Measurements from ENCODE around the gene RPS6KA2.

Gene RPS6KA2

GRCh38 chr6:166655713-166656229 lies 28.7 kb upstream of the RPS6KA2 start:
- H3K9me3 ChIP-seq (ENCODE audit: control insufficient read depth, low read length): no peaks in the 10 kb centered on the region
- no peaks in the 10 kb centered on the region for H3K36me3 ChIP-seq (ENCODE audit: control insufficient read depth, insufficient read depth, low read length)

GRCh38 chr6:166655251-166655650 lies 28.2 kb upstream of the RPS6KA2 start:
- Histone ChIP-seq H3K4me3 (ENCODE audit: extremely low read depth, insufficient read depth, low read length, poor library complexity, severe bottlenecking) (no peak overlapping the region), H3K4me1 (ENCODE audit: control insufficient read depth, insufficient read depth, low read length, poor library complexity, severe bottlenecking) (no peaks in the 10 kb centered on the region), H3K9me3 (ENCODE audit: control insufficient read depth, low read length) (no peaks in the 10 kb centered on the region), H3K36me3 (ENCODE audit: control insufficient read depth, insufficient read depth, low read length) (no peaks in the 10 kb centered on the region), H3K27ac (ENCODE audit: low read depth, low read length, severe bottlenecking) (no peak overlapping the region)
- 80 to 96% methylated on average over 4 of the region's 6 CpGs for WGBS, 2 experiments (ENCODE audit: insufficient coverage in 2 of 2)

More at GRCh38 chr6:166655713-166656229, 28.7 kb upstream of the RPS6KA2 start:
- WGBS, 2 experiments (ENCODE audit: insufficient coverage in 2 of 2): 74 to 77% methylated on average over 9 to 11 of the region's 15 CpGs
- no peaks in the 10 kb centered on the region for H3K4me1 ChIP-seq (ENCODE audit: control insufficient read depth, insufficient read depth, low read length, poor library complexity, severe bottlenecking)
- no peak overlapping the region for H3K27ac ChIP-seq (ENCODE audit: low read depth, low read length, severe bottlenecking)
- H3K4me3 ChIP-seq (ENCODE audit: extremely low read depth, insufficient read depth, low read length, poor library complexity, severe bottlenecking): no peak overlapping the region

- no peaks in the 10 kb centered on the region for H3K36me3 ChIP-seq (ENCODE audit: control insufficient read depth, insufficient read depth, low read length)
- 100% methylated on average over 1 of the region's 7 CpGs for WGBS, 2 experiments (ENCODE audit: insufficient coverage in 2 of 2)
- no peaks in the 10 kb centered on the region for H3K4me1 ChIP-seq (ENCODE audit: control insufficient read depth, insufficient read depth, low read length, poor library complexity, severe bottlenecking)
- H3K4me3 ChIP-seq (ENCODE audit: extremely low read depth, insufficient read depth, low read length, poor library complexity, severe bottlenecking): no peak overlapping the region
- no peaks in the 10 kb centered on the region for H3K9me3 ChIP-seq (ENCODE audit: control insufficient read depth, low read length)
- H3K27ac ChIP-seq (ENCODE audit: low read depth, low read length, severe bottlenecking): no peak overlapping the region
These were observed 27.5 kb upstream of the RPS6KA2 start for GRCh38 chr6:166654573-166654972.

- Histone ChIP-seq H3K36me3 (ENCODE audit: control insufficient read depth, insufficient read depth, low read length) (no peaks in the 10 kb centered on the region), H3K9me3 (ENCODE audit: control insufficient read depth, low read length) (no peaks in the 10 kb centered on the region), H3K4me3 (ENCODE audit: extremely low read depth, insufficient read depth, low read length, poor library complexity, severe bottlenecking) (no peak overlapping the region), H3K4me1 (ENCODE audit: control insufficient read depth, insufficient read depth, low read length, poor library complexity, severe bottlenecking) (no peaks in the 10 kb centered on the region), H3K27ac (ENCODE audit: low read depth, low read length, severe bottlenecking) (no peak overlapping the region)
- 100% methylated on average over 1 of the region's 4 CpGs; no CpG with 5 or more reads in 1 of the 2 experiments for whole genome bisulfite sequencing, 2 experiments (ENCODE audit: insufficient coverage in 2 of 2)
These were observed 26.5 kb upstream of the RPS6KA2 start for GRCh38 chr6:166653639-166653941.

GRCh38 chr6:166650824-166651807 lies 24.1 kb upstream of the RPS6KA2 start:
- H3K27ac ChIP-seq (ENCODE audit: low read depth, low read length, severe bottlenecking): no peak overlapping the region
- no peaks in the 10 kb centered on the region for H3K36me3 ChIP-seq (ENCODE audit: control insufficient read depth, insufficient read depth, low read length)
- H3K4me3 ChIP-seq (ENCODE audit: extremely low read depth, insufficient read depth, low read length, poor library complexity, severe bottlenecking): no peak overlapping the region
- 86 to 94% methylated on average over 8 of the region's 12 CpGs for WGBS, 2 experiments (ENCODE audit: insufficient coverage in 2 of 2)
- H3K4me1 ChIP-seq (ENCODE audit: control insufficient read depth, insufficient read depth, low read length, poor library complexity, severe bottlenecking): no peaks in the 10 kb centered on the region
- no peaks in the 10 kb centered on the region for H3K9me3 ChIP-seq (ENCODE audit: control insufficient read depth, low read length)

- Histone ChIP-seq H3K9me3 (ENCODE audit: control insufficient read depth, low read length) (no peaks in the 10 kb centered on the region), H3K36me3 (ENCODE audit: control insufficient read depth, insufficient read depth, low read length) (no peaks in the 10 kb centered on the region), H3K4me1 (ENCODE audit: control insufficient read depth, insufficient read depth, low read length, poor library complexity, severe bottlenecking) (no peaks in the 10 kb centered on the region), H3K27ac (ENCODE audit: low read depth, low read length, severe bottlenecking) (no peak overlapping the region), H3K4me3 (ENCODE audit: extremely low read depth, insufficient read depth, low read length, poor library complexity, severe bottlenecking) (no peak overlapping the region)
- 40 to 70% methylated on average over 1 to 2 of the region's 3 CpGs for WGBS, 2 experiments (ENCODE audit: insufficient coverage in 2 of 2)
These were observed 23.0 kb upstream of the RPS6KA2 start for GRCh38 chr6:166650047-166650446.

GRCh38 chr6:166648846-166649245 lies 21.8 kb upstream of the RPS6KA2 start:
- H3K36me3 ChIP-seq (ENCODE audit: control insufficient read depth, insufficient read depth, low read length): no peaks in the 10 kb centered on the region
- no peak overlapping the region for H3K4me3 ChIP-seq (ENCODE audit: extremely low read depth, insufficient read depth, low read length, poor library complexity, severe bottlenecking)
- 90 to 96% methylated on average over 9 of the region's 9 CpGs for WGBS, 2 experiments (ENCODE audit: insufficient coverage in 2 of 2)

GRCh38 chr6:166647896-166648295 lies 20.8 kb upstream of the RPS6KA2 start:
- Histone ChIP-seq H3K27ac (ENCODE audit: low read depth, low read length, severe bottlenecking) (no peak overlapping the region), H3K36me3 (ENCODE audit: control insufficient read depth, insufficient read depth, low read length) (no peaks in the 10 kb centered on the region), H3K9me3 (ENCODE audit: control insufficient read depth, low read length) (no peaks in the 10 kb centered on the region), H3K4me3 (ENCODE audit: extremely low read depth, insufficient read depth, low read length, poor library complexity, severe bottlenecking) (no peak overlapping the region), H3K4me1 (ENCODE audit: control insufficient read depth, insufficient read depth, low read length, poor library complexity, severe bottlenecking) (no peaks in the 10 kb centered on the region)
- 88 to 93% methylated on average over 10 to 11 of the region's 11 CpGs for WGBS, 2 experiments (ENCODE audit: insufficient coverage in 2 of 2)

More at GRCh38 chr6:166648846-166649245, 21.8 kb upstream of the RPS6KA2 start:
- Histone ChIP-seq H3K9me3 (ENCODE audit: control insufficient read depth, low read length) (no peaks in the 10 kb centered on the region), H3K4me1 (ENCODE audit: control insufficient read depth, insufficient read depth, low read length, poor library complexity, severe bottlenecking) (no peaks in the 10 kb centered on the region), H3K27ac (ENCODE audit: low read depth, low read length, severe bottlenecking) (no peak overlapping the region)

GRCh38 chr6:166646716-166647115 lies 19.7 kb upstream of the RPS6KA2 start:
- no peak overlapping the region for H3K4me3 ChIP-seq (ENCODE audit: extremely low read depth, insufficient read depth, low read length, poor library complexity, severe bottlenecking)
- no peaks in the 10 kb centered on the region for H3K36me3 ChIP-seq (ENCODE audit: control insufficient read depth, insufficient read depth, low read length)
- no peak overlapping the region for H3K27ac ChIP-seq (ENCODE audit: low read depth, low read length, severe bottlenecking)
- no peaks in the 10 kb centered on the region for H3K4me1 ChIP-seq (ENCODE audit: control insufficient read depth, insufficient read depth, low read length, poor library complexity, severe bottlenecking)
- WGBS, 2 experiments (ENCODE audit: insufficient coverage in 2 of 2): 78 to 89% methylated on average over 7 to 9 of the region's 9 CpGs
- H3K9me3 ChIP-seq (ENCODE audit: control insufficient read depth, low read length): no peaks in the 10 kb centered on the region

- no peaks in the 10 kb centered on the region for H3K9me3 ChIP-seq (ENCODE audit: control insufficient read depth, low read length)
- 70 to 78% methylated on average over 6 to 8 of the region's 8 CpGs for WGBS, 2 experiments (ENCODE audit: insufficient coverage in 2 of 2)
- no peak overlapping the region for H3K27ac ChIP-seq (ENCODE audit: low read depth, low read length, severe bottlenecking)
- H3K4me3 ChIP-seq (ENCODE audit: extremely low read depth, insufficient read depth, low read length, poor library complexity, severe bottlenecking): no peak overlapping the region
- no peaks in the 10 kb centered on the region for H3K4me1 ChIP-seq (ENCODE audit: control insufficient read depth, insufficient read depth, low read length, poor library complexity, severe bottlenecking)
- H3K36me3 ChIP-seq (ENCODE audit: control insufficient read depth, insufficient read depth, low read length): no peaks in the 10 kb centered on the region
These were observed 18.8 kb upstream of the RPS6KA2 start for GRCh38 chr6:166645896-166646295.

- no peaks in the 10 kb centered on the region for H3K9me3 ChIP-seq (ENCODE audit: control insufficient read depth, low read length)
- H3K36me3 ChIP-seq (ENCODE audit: control insufficient read depth, insufficient read depth, low read length): no peaks in the 10 kb centered on the region
- H3K4me1 ChIP-seq (ENCODE audit: control insufficient read depth, insufficient read depth, low read length, poor library complexity, severe bottlenecking): no peaks in the 10 kb centered on the region
- H3K4me3 ChIP-seq (ENCODE audit: extremely low read depth, insufficient read depth, low read length, poor library complexity, severe bottlenecking): no peak overlapping the region
- no peak overlapping the region for H3K27ac ChIP-seq (ENCODE audit: low read depth, low read length, severe bottlenecking)
- WGBS, 2 experiments (ENCODE audit: insufficient coverage in 2 of 2): 83 to 100% methylated on average over 1 of the region's 1 CpG
These were observed 17.6 kb upstream of the RPS6KA2 start for GRCh38 chr6:166644681-166645080.
